ENCODE measurements around the gene WDR70.
"Not testable (repeated sequence)": the region's sequence is repeated elsewhere in the genome, so short reads cannot be mapped to it uniquely, and the experiment has no call there.

Gene WDR70

GRCh38 chr5:37477426-37477825 lies 98.3 kb downstream of the WDR70 start:
- H3K36me3 ChIP-seq (ENCODE audit: low read length): peaks cover 8% of the 10 kb centered on the region
- no peak overlapping the region for H3K4me2 ChIP-seq (ENCODE audit: low read depth, low read length, poor library complexity, severe bottlenecking)
- no peak overlapping the region for H3K4me3 ChIP-seq (ENCODE audit: insufficient read depth, low read length, poor library complexity, severe bottlenecking)

GRCh38 chr5:37478121-37478894 lies 99.2 kb downstream of the WDR70 start:
- no peak overlapping the region for H3K4me3 ChIP-seq (ENCODE audit: insufficient read depth, low read length, poor library complexity, severe bottlenecking)
- no peaks in the 10 kb centered on the region for H3F3A ChIP-seq (ENCODE audit: insufficient read depth)
- H3K4me2 ChIP-seq (ENCODE audit: low read depth, low read length, poor library complexity, severe bottlenecking): no peak overlapping the region
- no peaks in the 10 kb centered on the region for H3K79me2 ChIP-seq (ENCODE audit: insufficient read depth, low read length)
- peaks cover 8% of the 10 kb centered on the region for H3K36me3 ChIP-seq (ENCODE audit: low read length)
- TF ChIP-seq EZH2phosphoT487 (conservative IDR thresholded peaks at IDR 0.05; ENCODE audit: low read length) (no peak), CTCF (IDR thresholded peaks at IDR 0.05; ENCODE audit: insufficient read depth, low read length, poor library complexity, severe bottlenecking) (no peak)
- no peaks in the 10 kb centered on the region for H3K9me3 ChIP-seq (ENCODE audit: insufficient read depth, low read length)
- no peaks in the 10 kb centered on the region for H3K9me2 ChIP-seq (replicated peaks; ENCODE audit: insufficient read depth, low read length)
- no peak overlapping the region for H3K27ac ChIP-seq (ENCODE audit: low read depth, low read length)
- H4K20me1 ChIP-seq (ENCODE audit: low read depth, low read length): no peaks in the 10 kb centered on the region
- H2AFZ ChIP-seq (ENCODE audit: low read depth, low read length, severe bottlenecking): no peak overlapping the region
- no peaks in the 10 kb centered on the region for H3K27me3 ChIP-seq (ENCODE audit: low read length)
- no peak overlapping the region for H3K9ac ChIP-seq (ENCODE audit: low read length)

More at GRCh38 chr5:37477426-37477825, 98.3 kb downstream of the WDR70 start:
- Histone ChIP-seq H3F3A (ENCODE audit: insufficient read depth) (no peaks in the 10 kb centered on the region), H2AFZ (ENCODE audit: low read depth, low read length, severe bottlenecking) (no peak overlapping the region), H3K27me3 (ENCODE audit: low read length) (no peaks in the 10 kb centered on the region), H3K9me3 (ENCODE audit: insufficient read depth, low read length) (no peaks in the 10 kb centered on the region), H3K27ac (ENCODE audit: low read depth, low read length) (no peak overlapping the region), H4K20me1 (ENCODE audit: low read depth, low read length) (no peaks in the 10 kb centered on the region), H3K79me2 (ENCODE audit: insufficient read depth, low read length) (no peaks in the 10 kb centered on the region), H3K9me2 (replicated peaks; ENCODE audit: insufficient read depth, low read length) (no peaks in the 10 kb centered on the region), H3K9ac (ENCODE audit: low read length) (no peak overlapping the region)
- TF ChIP-seq EZH2phosphoT487 (conservative IDR thresholded peaks at IDR 0.05; ENCODE audit: low read length): no peak
- TF ChIP-seq CTCF (IDR thresholded peaks at IDR 0.05; ENCODE audit: insufficient read depth, low read length, poor library complexity, severe bottlenecking): no peak

DNA sequence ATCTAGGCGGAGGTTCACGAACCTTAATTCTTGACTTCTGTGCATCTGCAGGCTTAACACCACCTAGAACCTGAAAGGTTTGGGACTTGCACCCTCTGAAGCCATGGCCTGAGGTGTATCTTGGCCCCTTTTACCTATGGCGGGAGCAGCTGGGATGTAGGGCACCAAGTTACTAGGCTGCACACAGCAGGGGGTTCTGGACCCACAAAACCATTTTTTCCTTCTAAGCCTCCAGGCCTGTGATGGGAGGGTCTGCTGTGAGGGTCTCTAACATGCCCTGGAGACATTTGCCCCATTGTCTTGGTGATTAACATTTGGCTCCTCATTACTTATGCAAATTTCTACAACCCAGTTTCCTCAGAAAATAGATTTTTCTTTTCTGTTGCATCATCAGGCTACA lies 102.3 kb downstream of the WDR70 start:
- not testable (repeated sequence) for H4K20me1 ChIP-seq (ENCODE audit: low read depth, low read length); H3K36me3 ChIP-seq (ENCODE audit: low read length)

DNA sequence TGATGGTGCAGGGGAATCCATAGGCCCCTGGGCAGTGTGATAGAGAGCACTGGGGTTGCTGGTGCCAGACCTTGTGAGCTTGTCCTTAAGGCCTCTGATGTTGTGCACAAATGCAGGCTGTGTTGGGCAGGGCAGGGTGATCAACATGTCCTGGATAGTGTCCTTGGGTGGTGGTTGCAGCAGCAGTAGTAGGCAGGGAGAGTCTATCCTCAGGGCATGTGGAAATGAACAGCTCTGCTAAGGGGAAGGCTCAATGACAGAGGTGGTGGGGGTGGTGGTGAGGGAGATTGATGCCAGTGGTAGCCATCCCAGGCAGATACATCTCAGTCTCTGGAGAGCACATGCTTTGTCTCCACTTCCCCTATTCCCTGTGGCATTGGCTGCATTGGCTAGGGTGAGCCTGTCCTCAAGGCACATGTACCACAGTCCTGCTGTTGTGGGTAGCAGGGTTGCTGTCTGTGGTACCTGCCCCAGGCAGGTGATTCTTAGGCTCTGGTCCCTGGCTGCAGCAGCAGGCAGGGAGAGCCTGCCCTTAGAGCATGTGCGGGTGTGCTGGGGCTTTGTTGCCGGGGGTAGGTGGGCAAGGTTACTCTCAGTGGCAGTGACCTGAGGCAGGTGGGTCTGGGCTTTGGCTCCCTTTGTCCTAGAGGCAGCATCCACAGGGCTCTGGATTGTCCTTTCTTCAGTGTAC lies 111.1 kb downstream of the WDR70 start:
- no peak overlapping the region for H3K4me3 ChIP-seq (ENCODE audit: insufficient read depth, low read length, poor library complexity, severe bottlenecking)
- no peaks in the 10 kb centered on the region for H3K27me3 ChIP-seq (ENCODE audit: low read length)
- no peaks in the 10 kb centered on the region for H4K20me1 ChIP-seq (ENCODE audit: low read depth, low read length)
- H3K36me3 ChIP-seq (ENCODE audit: low read length): no peaks in the 10 kb centered on the region
- H3K27ac ChIP-seq (ENCODE audit: low read depth, low read length): no peak overlapping the region
- TF ChIP-seq EZH2phosphoT487 (conservative IDR thresholded peaks at IDR 0.05; ENCODE audit: low read length): no peak
- TF ChIP-seq CTCF (IDR thresholded peaks at IDR 0.05; ENCODE audit: insufficient read depth, low read length, poor library complexity, severe bottlenecking): no peak
- H3K9me2 ChIP-seq (replicated peaks; ENCODE audit: insufficient read depth, low read length): no peaks in the 10 kb centered on the region
- no peaks in the 10 kb centered on the region for H3K9me3 ChIP-seq (ENCODE audit: insufficient read depth, low read length)
- no peak overlapping the region for H3K4me2 ChIP-seq (ENCODE audit: low read depth, low read length, poor library complexity, severe bottlenecking)
- no peak overlapping the region for H3K9ac ChIP-seq (ENCODE audit: low read length)
- no peaks in the 10 kb centered on the region for H3K79me2 ChIP-seq (ENCODE audit: insufficient read depth, low read length)
- no peaks in the 10 kb centered on the region for H3F3A ChIP-seq (ENCODE audit: insufficient read depth)
- no peak overlapping the region for H2AFZ ChIP-seq (ENCODE audit: low read depth, low read length, severe bottlenecking)

More for the DNA sequence above, 102.3 kb downstream of the WDR70 start:
- not testable (repeated sequence) for H3K4me3 ChIP-seq (ENCODE audit: insufficient read depth, low read length, poor library complexity, severe bottlenecking); H2AFZ ChIP-seq (ENCODE audit: low read depth, low read length, severe bottlenecking); H3K79me2 ChIP-seq (ENCODE audit: insufficient read depth, low read length); H3K9me3 ChIP-seq (ENCODE audit: insufficient read depth, low read length); H3F3A ChIP-seq (ENCODE audit: insufficient read depth); H3K27me3 ChIP-seq (ENCODE audit: low read length); H3K4me2 ChIP-seq (ENCODE audit: low read depth, low read length, poor library complexity, severe bottlenecking); H3K9ac ChIP-seq (ENCODE audit: low read length); H3K27ac ChIP-seq (ENCODE audit: low read depth, low read length); H3K9me2 ChIP-seq (replicated peaks; ENCODE audit: insufficient read depth, low read length)
